Aorta (tissue), 5 donors: ENCODE results near the gene LRRC9. TPM values are rescaled to one million over a fixed set of nuclear protein-coding genes. Genes with fewer than 3 reads are reported as not detected.

Experiments used
- ATAC-seq: fragments of 200-7000 bp; cut with Tn5 transposase; one replicate; pipeline ENCODE4 v1.9.1; 2022; ENCODE audit warnings: moderate library complexity; ENCODE audit not compliant: low FRiP score
- DNase-seq, 2 donors: peaks; one replicate each; pipeline ENCODE4 v3.0.0-alpha.2; 2020
- H3K27ac ChIP-seq, 2 donors: one replicate each; pipeline ENCODE4 v1.5.1; 2013; ENCODE audit warnings: low read length in 2 of 2, mild to moderate bottlenecking in 2 of 2, moderate library complexity in 2 of 2, control low read depth in 1 of 2, inconsistent platforms in 1 of 2, low read depth in 1 of 2
- H3K27me3 ChIP-seq, 2 donors: one replicate each; pipeline ENCODE4 v1.6.1; 2013; ENCODE audit warnings: control low read depth in 1 of 2, low read length in 1 of 2, mild to moderate bottlenecking in 1 of 2, moderate library complexity in 1 of 2; ENCODE audit not compliant: insufficient read depth in 2 of 2, control insufficient read depth in 1 of 2
- H3K36me3 ChIP-seq, 2 donors: one replicate each; pipeline ENCODE4 v1.6.1; 2013; ENCODE audit warnings: control low read depth in 1 of 2, low read length in 1 of 2, mild to moderate bottlenecking in 1 of 2; ENCODE audit not compliant: insufficient read depth in 2 of 2, control insufficient read depth in 1 of 2
- H3K4me1 ChIP-seq, 2 donors: one replicate each; pipeline ENCODE4 v1.6.1; 2013; ENCODE audit warnings: low read length in 2 of 2, control low read depth in 1 of 2, mild to moderate bottlenecking in 1 of 2, moderate library complexity in 1 of 2; ENCODE audit not compliant: insufficient read depth in 2 of 2, control insufficient read depth in 1 of 2
- H3K4me3 ChIP-seq, 2 donors: one replicate each; pipeline ENCODE4 v1.5.1; 2013; ENCODE audit warnings: low read length in 2 of 2, control low read depth in 1 of 2, mild to moderate bottlenecking in 1 of 2
- H3K9me3 ChIP-seq: one replicate; pipeline ENCODE4 v1.6.1; 2013; ENCODE audit warnings: mild to moderate bottlenecking, low read length; ENCODE audit not compliant: control insufficient read depth
- WGBS, 2 donors: extraction: QIAGEN DNeasy Blood & Tissue Kit; methylation state at CpG; one replicate each; pipeline ENCODE4 v1.1.7; 2013; 5-methylcytosine and 5-hydroxymethylcytosine counted together
- intact Hi-C, 2 donors: fragments of 100-400 bp; cut with DNase I; formaldehyde crosslinking; loops; one replicate each; pipeline versions ENCODE4 v1.14.2 to v1.15.0; 2022
- polyA plus RNA-seq, 2 donors: library from polyadenylated mRNA; stranded (reverse); fragments of 200-250 nt; gene quantifications; one replicate each; pipeline ENCODE4 v1.2.3, GENCODE V29; 2013
- total RNA-seq, 2 donors: library from RNA; stranded (reverse); fragmentation: NEBNext Ultra II Directional; extraction: Animal tissue kit (Norgen Biotek cat#: 25700); gene quantifications; one replicate each; pipeline ENCODE4 v1.2.1, GENCODE V29; 2021
- donor health status: healthy with polysubstance abuse.
- donor health status: Bipolar disorder and iron deficiency.
- donor health status: DM: no; HTN: no; CAD: no.
- donor health status: DM: no; HTN: no; CAD: no.
- donor health status: DM: yes; HTN: yes; CAD: no.

LRRC9 gene
- total and polyA plus RNA-seq, 4 donors, result not detected

GRCh38 chr14:59904184-59904583 lies 15.8 kb upstream of the LRRC9 start:
- H3K4me1 ChIP-seq, result no peaks in the 10 kb centered on the region
- ATAC-seq, result no peak
- H3K36me3 ChIP-seq, result no peaks in the 10 kb centered on the region
- no peak for DNase-seq
- no peak overlapping the region for H3K27ac ChIP-seq
- intact Hi-C loops, result no loop called here
- H3K4me3 ChIP-seq, result no peak overlapping the region
- 51 to 60% methylated on average over 2 of the region's 2 CpGs for WGBS, 2 donors
- no peaks in the 10 kb centered on the region for H3K27me3 ChIP-seq
- H3K9me3 ChIP-seq, result no peaks in the 10 kb centered on the region

- DNase-seq (no peak), ATAC-seq (no peak)
- WGBS, 2 donors, result 76 to 79% methylated on average over 2 of the region's 2 CpGs
- Histone ChIP-seq H3K4me3 (no peak overlapping the region), H3K4me1 (no peaks in the 10 kb centered on the region), H3K9me3 (no peaks in the 10 kb centered on the region), H3K27me3 (no peaks in the 10 kb centered on the region), H3K27ac (no peak overlapping the region), H3K36me3 (no peaks in the 10 kb centered on the region)
- intact Hi-C loops, result no loop called here
Observed at GRCh38 chr14:59905188-59905587, 14.8 kb upstream of the LRRC9 start.

DNA sequence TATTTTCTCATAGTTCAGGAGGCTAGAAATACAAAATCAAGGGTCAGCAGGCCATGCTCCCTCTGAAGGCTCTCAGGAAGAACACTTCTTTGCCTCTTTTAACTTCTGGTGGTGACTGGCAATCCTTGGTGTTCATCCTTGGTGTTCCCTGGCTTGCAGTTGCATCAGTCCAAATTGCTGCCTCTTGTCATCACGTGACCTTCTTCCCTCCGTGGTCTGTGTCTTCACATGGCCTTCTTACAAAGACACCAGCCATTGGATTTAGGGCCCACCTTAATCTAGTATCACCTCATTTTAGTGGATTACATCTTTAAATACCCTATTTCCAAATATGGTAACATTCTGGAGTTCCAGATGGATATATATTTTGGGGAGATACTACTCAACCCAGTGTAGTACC lies 7.5 kb upstream of the LRRC9 start:
- Histone ChIP-seq H3K36me3 (no peaks in the 10 kb centered on the region), H3K4me3 (no peak overlapping the region), H3K9me3 (peaks cover 2% of the 10 kb centered on the region), H3K27me3 (no peaks in the 10 kb centered on the region), H3K27ac (no peak overlapping the region), H3K4me1 (no peaks in the 10 kb centered on the region)
- ATAC-seq (no peak), DNase-seq (no peak)
- intact Hi-C loops, result no loop called here
- WGBS, 2 donors, result 87% methylated on average over 2 of the region's 2 CpGs

- ATAC-seq, result no peak
- intact Hi-C loops, result no loop called here
- Histone ChIP-seq H3K4me1 (no peaks in the 10 kb centered on the region), H3K27me3 (no peaks in the 10 kb centered on the region), H3K4me3 (no peak overlapping the region), H3K9me3 (peaks cover 2% of the 10 kb centered on the region), H3K36me3 (no peaks in the 10 kb centered on the region), H3K27ac (no peak overlapping the region)
- no peak for DNase-seq
- WGBS, 2 donors, result 87% methylated on average over 1 of the region's 1 CpG
Observed at GRCh38 chr14:59913187-59913586, 6.8 kb upstream of the LRRC9 start.

- intact Hi-C loops, result no loop called here
- Histone ChIP-seq H3K27ac (no peak overlapping the region), H3K27me3 (no peaks in the 10 kb centered on the region), H3K4me3 (peak overlapping the region; percentile 24 to 53), H3K9me3 (peaks cover 2% of the 10 kb centered on the region), H3K4me1 (no peaks in the 10 kb centered on the region), H3K36me3 (no peaks in the 10 kb centered on the region)
- ATAC-seq (peak; percentile 73), DNase-seq (peak in 1 of 2 donors; percentile 50)
- WGBS, 2 donors, result 1% methylated on average over 18 of the region's 18 CpGs
Observed at GRCh38 chr14:59918824-59919569, 947 bp upstream of the LRRC9 start.

DNA sequence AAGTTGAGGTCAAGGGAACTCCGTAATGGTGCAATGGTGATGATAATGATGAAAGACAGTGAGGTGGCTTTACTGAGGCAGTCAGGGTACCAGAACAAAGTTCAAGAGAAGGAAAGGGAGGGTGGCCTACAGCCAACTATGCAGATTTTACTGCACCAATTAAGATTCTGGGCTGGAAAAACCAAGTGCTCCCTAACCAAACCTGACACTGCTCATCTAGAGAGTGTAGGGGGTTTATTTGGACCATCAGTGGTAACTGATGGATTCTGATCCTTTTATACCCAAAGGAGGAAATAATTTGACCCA lies 387 bp downstream of the LRRC9 start:
- intact Hi-C loops, result no loop called here
- Histone ChIP-seq H3K27ac (no peak overlapping the region), H3K9me3 (no peaks in the 10 kb centered on the region), H3K4me1 (no peaks in the 10 kb centered on the region), H3K36me3 (no peaks in the 10 kb centered on the region), H3K27me3 (no peaks in the 10 kb centered on the region), H3K4me3 (no peak overlapping the region)
- WGBS, 2 donors, result 93 to 99% methylated on average over 1 of the region's 1 CpG
- DNase-seq (no peak), ATAC-seq (no peak)

GRCh38 chr14:59925797-59926196 lies 5.9 kb downstream of the LRRC9 start:
- DNase-seq (no peak), ATAC-seq (no peak)
- Histone ChIP-seq H3K4me1 (no peaks in the 10 kb centered on the region), H3K27me3 (no peaks in the 10 kb centered on the region), H3K4me3 (no peak overlapping the region), H3K36me3 (no peaks in the 10 kb centered on the region), H3K9me3 (no peaks in the 10 kb centered on the region), H3K27ac (no peak overlapping the region)
- WGBS, 2 donors, result 80 to 86% methylated on average over 2 of the region's 2 CpGs
- intact Hi-C loops, result no loop called here

DNA sequence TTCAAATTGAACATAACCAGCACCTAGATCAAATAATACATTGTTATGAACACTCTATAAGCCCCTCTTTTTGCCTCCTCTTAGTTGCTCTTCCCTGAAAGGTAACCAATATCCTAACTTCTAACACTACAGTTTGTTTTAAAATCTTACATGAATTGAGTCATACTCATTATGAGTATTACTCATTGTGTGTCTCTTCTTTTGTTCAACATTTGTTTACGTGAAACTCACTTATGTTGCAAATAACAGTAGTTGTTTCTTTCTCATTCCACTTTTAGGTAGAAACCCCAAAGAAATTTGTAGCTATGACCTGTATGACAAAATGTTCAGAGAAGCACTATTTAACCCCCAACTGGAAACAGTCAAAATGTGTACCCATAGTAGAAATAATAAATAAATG lies 6.6 kb downstream of the LRRC9 start:
- intact Hi-C loops, result no loop called here
- no peaks in the 10 kb centered on the region for H3K36me3 ChIP-seq
- ATAC-seq (no peak), DNase-seq (no peak)
- no peaks in the 10 kb centered on the region for H3K27me3 ChIP-seq
- H3K4me1 ChIP-seq, result no peaks in the 10 kb centered on the region
- no peak overlapping the region for H3K27ac ChIP-seq
- WGBS, 2 donors, result 87 to 93% methylated on average over 1 of the region's 1 CpG
- H3K4me3 ChIP-seq, result no peak overlapping the region
- H3K9me3 ChIP-seq, result no peaks in the 10 kb centered on the region

GRCh38 chr14:59931237-59931636 lies 11.3 kb downstream of the LRRC9 start:
- DNase-seq, result no peak
- H3K27ac ChIP-seq, result no peak overlapping the region
- intact Hi-C loops, result no loop called here
- H3K4me1 ChIP-seq, result no peaks in the 10 kb centered on the region
- 53 to 64% methylated on average over 1 of the region's 1 CpG for WGBS, 2 donors
- ATAC-seq, result no peak
- H3K27me3 ChIP-seq, result no peaks in the 10 kb centered on the region
- no peaks in the 10 kb centered on the region for H3K36me3 ChIP-seq
- H3K4me3 ChIP-seq, result no peak overlapping the region
- no peaks in the 10 kb centered on the region for H3K9me3 ChIP-seq
